SIG-M5 treated with dmso at 0.1 percent for 504 hours (cell line): ENCODE measurements around the gene PRTG.
"Not testable (repeated sequence)": the region's sequence is repeated elsewhere in the genome, so short reads cannot be mapped to it uniquely, and the experiment has no call there.

Experiments used
- DNase-seq: peaks from one replicate; lab custom pipeline; 2025; ENCODE audit not compliant: unreplicated experiment; lab: John Stamatoyannopoulos, UW

The PRTG gene

GRCh38 chr15:55638764-55639163 lies 104.2 kb downstream of the PRTG start:
- DNase-seq: no peak

GRCh38 chr15:55637086-55637485 lies 105.9 kb downstream of the PRTG start:
- no peak for DNase-seq

- DNase-seq: no peak
These were observed 109.2 kb downstream of the PRTG start for GRCh38 chr15:55633731-55634130.

GRCh38 chr15:55632434-55632833 lies 110.5 kb downstream of the PRTG start:
- DNase-seq: no peak

- no peak for DNase-seq
These were observed 112.1 kb downstream of the PRTG start for GRCh38 chr15:55630858-55631257.

- DNase-seq: no peak
These were observed 114.6 kb downstream of the PRTG start for GRCh38 chr15:55628369-55628730.

GRCh38 chr15:55627730-55628368 lies 115.1 kb downstream of the PRTG start:
- peak; percentile 34 for DNase-seq

GRCh38 chr15:55619783-55620182 lies 123.2 kb downstream of the PRTG start:
- no peak for DNase-seq

- no peak for DNase-seq
These were observed 124.6 kb downstream of the PRTG start for GRCh38 chr15:55618387-55618786.

GRCh38 chr15:55615445-55615844 lies 127.5 kb downstream of the PRTG start:
- no peak for DNase-seq

GRCh38 chr15:55613727-55614126 lies 129.2 kb downstream of the PRTG start:
- no peak for DNase-seq

- DNase-seq: no peak
These were observed 136.7 kb downstream of the PRTG start for GRCh38 chr15:55606214-55606613.

GRCh38 chr15:55601374-55601773 lies 141.6 kb downstream of the PRTG start:
- no peak for DNase-seq

- no peak for DNase-seq
These were observed 143.5 kb downstream of the PRTG start for GRCh38 chr15:55599439-55599838.

- DNase-seq: not testable (repeated sequence)
These were observed 149.9 kb downstream of the PRTG start for GRCh38 chr15:55593019-55593418.

GRCh38 chr15:55590788-55591187 lies 152.2 kb downstream of the PRTG start:
- DNase-seq: no peak

- DNase-seq: no peak
These were observed 153.7 kb downstream of the PRTG start for GRCh38 chr15:55589287-55589686.

GRCh38 chr15:55588815-55589115 lies 154.2 kb downstream of the PRTG start:
- no peak for DNase-seq

GRCh38 chr15:55588070-55588814 lies 154.7 kb downstream of the PRTG start, which contains the start of gene PYGO1:
Gene PYGO1 (minus strand): TSS chr15:55588345. CDS start chr15:55587883, 462 bp downstream.
- peak; percentile 36 for DNase-seq

GRCh38 chr15:55587321-55588069 lies 155.5 kb downstream of the PRTG start:
- no peak for DNase-seq

- no peak for DNase-seq
These were observed 156.1 kb downstream of the PRTG start for GRCh38 chr15:55586808-55587207.

GRCh38 chr15:55576943-55577342 lies 166.0 kb downstream of the PRTG start:
- DNase-seq: no peak
